ENCODE measurements around the gene LY6G6F.

The LY6G6F gene

DNA sequence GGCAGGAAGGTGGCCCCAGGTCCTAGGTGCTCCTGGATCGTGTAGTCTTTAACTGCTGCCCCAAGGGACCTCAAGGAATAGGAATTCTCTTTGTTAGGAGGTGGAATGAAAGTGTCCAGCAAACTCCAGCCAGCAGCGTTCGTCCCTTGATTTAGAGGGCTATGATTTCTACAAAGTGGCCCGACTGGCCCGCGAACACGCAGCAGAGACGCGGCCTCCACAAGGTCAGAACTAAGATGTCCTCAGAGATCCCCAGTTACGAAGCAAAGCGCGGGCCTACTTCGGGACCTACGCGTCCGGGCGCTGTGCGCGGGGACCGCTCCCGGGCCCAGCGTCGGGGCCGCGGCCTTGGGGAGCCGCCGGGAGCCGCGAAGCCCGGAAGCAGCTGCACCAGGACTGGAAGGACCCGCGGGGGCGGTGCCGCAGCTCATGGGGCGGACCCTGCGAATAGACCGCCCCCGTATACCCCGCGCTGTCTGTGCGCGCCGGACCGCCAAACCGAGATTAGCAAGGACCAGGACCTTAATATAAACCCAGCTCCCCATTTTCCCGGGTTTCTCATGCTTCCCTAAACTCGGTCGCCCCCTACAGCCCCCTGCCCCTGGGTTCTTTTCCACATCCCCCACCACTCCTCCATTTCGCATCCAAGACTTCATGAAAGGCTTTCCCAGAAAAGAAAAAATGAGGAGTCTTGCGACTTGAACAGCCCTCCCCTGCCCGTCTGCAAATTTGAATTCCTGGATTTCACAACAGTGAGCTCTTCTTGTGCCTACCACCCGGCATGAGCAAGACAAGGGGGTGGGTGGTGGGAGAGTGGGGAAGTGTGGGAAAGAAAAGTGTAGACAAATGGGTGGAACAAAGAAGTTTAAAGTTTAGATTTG is 46.0 kb upstream of the LY6G6F start, which contains the start of gene C6orf47:
Gene C6orf47, minus strand, starts transcription at position 398 of the 881 bp plus-strand sequence. CDS start 831 bp downstream, outside the sequence.
- Histone ChIP-seq H3K27me3 (ENCODE audit: insufficient read depth, low read depth, severe bottlenecking) (no peaks in the 10 kb centered on the region), H3K4me3 (ENCODE audit: low read depth, low read length) (peak within 1 kb of the TSS; percentile 88), H3K36me3 (peaks cover 56% of the 10 kb centered on the region), H3K27ac (peak within 1 kb of the TSS; percentile 79), H3K9me3 (ENCODE audit: severe bottlenecking) (no peaks in the 10 kb centered on the region)
- DNase-seq, result peak; percentile 96
- TF ChIP-seq, protein P1, sequence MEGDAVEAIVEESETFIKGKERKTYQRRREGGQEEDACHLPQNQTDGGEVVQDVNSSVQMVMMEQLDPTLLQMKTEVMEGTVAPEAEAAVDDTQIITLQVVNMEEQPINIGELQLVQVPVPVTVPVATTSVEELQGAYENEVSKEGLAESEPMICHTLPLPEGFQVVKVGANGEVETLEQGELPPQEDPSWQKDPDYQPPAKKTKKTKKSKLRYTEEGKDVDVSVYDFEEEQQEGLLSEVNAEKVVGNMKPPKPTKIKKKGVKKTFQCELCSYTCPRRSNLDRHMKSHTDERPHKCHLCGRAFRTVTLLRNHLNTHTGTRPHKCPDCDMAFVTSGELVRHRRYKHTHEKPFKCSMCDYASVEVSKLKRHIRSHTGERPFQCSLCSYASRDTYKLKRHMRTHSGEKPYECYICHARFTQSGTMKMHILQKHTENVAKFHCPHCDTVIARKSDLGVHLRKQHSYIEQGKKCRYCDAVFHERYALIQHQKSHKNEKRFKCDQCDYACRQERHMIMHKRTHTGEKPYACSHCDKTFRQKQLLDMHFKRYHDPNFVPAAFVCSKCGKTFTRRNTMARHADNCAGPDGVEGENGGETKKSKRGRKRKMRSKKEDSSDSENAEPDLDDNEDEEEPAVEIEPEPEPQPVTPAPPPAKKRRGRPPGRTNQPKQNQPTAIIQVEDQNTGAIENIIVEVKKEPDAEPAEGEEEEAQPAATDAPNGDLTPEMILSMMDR (IDR thresholded peaks at IDR 0.05; ENCODE audit: low read depth, low read length), result no peak

DNA sequence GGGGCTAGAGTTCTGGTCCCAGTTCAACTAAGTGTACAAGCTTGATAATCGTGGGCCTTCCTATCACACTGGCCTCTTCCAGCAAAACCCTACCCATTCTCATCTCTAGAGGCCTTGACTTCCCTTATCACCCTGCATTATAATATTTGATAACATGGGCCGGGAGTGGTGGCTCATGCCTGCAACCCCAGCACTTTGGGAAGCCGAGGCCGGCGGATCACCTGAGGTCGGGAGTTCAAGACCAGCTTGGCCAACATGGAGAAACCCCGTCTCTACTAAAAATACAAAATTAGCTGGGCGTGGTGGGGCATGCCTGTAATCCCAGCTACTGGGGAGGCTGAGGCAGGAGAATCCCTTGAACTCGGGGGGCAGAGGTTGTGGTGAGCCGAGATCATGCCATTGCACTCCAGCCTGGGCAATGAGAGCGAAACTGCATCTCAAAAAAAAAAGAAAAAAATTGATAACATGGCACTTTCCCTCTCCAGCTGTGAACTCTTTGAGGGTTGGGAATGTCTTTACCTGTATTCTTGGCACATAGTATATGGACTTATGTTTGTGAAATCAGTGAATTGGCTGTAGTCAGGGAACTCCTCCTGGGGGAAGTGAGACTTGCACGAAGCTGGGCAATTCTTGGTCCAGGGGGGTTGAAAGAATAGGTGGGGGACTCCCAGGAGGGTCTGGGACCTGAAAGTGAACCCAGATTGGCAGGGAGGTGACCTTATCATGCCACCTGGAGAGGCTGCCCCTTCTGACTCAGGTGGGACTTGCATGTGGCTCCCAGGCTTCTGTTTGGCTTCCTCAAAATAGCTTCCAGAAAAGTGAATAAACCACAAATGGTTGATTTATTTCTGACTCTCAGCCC is 45.2 kb upstream of the LY6G6F start:
- DNase-seq, result no peak
- Histone ChIP-seq H3K27me3 (ENCODE audit: insufficient read depth, low read depth, severe bottlenecking) (no peaks in the 10 kb centered on the region), H3K36me3 (peaks cover 59% of the 10 kb centered on the region), H3K27ac (peak overlapping the region; percentile 79), H3K4me3 (ENCODE audit: low read depth, low read length) (peak overlapping the region; percentile 88), H3K9me3 (ENCODE audit: severe bottlenecking) (no peaks in the 10 kb centered on the region)
- TF ChIP-seq, protein P1 (IDR thresholded peaks at IDR 0.05; ENCODE audit: low read depth, low read length), result no peak

DNA sequence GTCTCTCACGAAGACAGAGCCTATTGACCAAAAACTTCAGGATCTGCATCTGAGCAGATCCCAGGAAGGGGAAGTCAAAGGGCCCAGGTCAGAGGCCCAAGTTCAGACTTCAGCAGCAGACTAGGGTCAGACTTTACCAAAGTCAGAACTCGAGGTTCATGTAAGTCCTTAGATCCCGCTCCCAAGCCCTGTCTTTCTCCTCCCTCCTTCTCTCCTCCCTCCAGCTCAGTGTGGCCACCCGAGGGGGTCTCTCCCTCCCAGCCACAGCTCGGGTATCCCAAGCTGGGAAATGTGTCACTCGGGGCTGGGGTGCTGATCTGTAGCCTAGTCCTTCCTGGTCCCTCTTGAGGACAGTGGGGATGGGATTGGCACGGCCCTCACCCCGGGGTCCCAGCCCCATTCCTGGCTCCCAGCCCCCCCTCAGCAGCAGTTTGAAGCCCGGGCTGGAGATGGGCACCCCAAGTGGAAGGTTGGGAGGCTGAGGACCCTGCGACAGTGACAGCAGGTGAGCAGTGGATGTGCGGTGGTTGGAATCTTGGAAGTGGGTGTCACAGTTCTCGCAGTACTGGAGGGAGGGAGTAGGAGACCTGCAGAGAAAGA is 44.4 kb upstream of the LY6G6F start:
- Histone ChIP-seq H3K27ac (no peak overlapping the region; the same call in 1 of the 2 replicates), H3K4me3 (ENCODE audit: low read depth, low read length) (no peak overlapping the region), H3K36me3 (peaks cover 65% of the 10 kb centered on the region), H3K9me3 (ENCODE audit: severe bottlenecking) (no peaks in the 10 kb centered on the region), H3K27me3 (ENCODE audit: insufficient read depth, low read depth, severe bottlenecking) (no peaks in the 10 kb centered on the region)
- DNase-seq, result no peak
- TF ChIP-seq, protein P1 (IDR thresholded peaks at IDR 0.05; ENCODE audit: low read depth, low read length), result no peak

DNA sequence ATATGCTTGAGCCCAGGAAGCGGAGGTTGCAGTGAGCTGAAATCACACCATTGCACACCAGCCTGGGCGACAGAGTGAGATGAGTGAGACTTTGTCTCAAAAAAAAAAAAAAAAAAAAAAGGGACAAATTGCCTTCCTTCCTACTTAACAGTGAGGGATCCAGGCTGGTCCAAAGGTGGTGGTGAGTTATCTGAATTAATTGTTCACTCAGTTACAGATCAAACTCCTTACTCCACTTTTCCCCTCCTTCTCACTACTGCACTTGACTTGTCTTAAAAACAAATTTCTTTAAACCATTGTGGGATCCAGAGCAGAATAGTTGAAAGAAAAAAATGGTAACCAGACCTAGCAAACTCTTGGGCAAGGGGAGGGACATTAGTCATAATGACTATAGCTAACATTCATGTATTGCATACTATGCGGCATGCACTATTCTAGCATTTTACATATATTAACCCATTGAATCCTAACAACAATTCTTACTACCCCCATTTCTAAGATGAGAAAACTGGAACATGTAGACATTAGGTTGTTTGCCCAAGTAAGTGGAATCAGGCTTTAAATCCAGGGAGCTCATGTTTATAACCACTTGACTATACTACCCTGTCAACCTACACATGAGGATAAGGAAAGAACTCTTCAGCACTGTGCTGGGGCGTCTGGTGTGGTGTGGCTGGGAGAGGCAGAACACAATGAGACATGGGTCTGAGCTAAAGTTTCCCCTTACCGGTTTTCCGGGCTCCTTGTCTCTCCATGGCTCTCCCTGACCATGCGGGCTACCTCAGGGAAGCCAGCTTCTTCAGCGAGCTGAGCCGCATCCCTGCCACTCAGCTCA is 43.3 kb upstream of the LY6G6F start:
- no peaks in the 10 kb centered on the region for H3K9me3 ChIP-seq (ENCODE audit: severe bottlenecking)
- no peaks in the 10 kb centered on the region for H3K27me3 ChIP-seq (ENCODE audit: insufficient read depth, low read depth, severe bottlenecking)
- H3K4me3 ChIP-seq (ENCODE audit: low read depth, low read length), result peak overlapping the region; percentile 79; the same call in 1 of the 2 replicates
- TF ChIP-seq, protein P1 (IDR thresholded peaks at IDR 0.05; ENCODE audit: low read depth, low read length), result no peak
- H3K36me3 ChIP-seq, result peaks cover 67% of the 10 kb centered on the region
- no peak for DNase-seq
- H3K27ac ChIP-seq, result peak overlapping the region; percentile 99

Measured in WERI-Rb-1 (cell line).